ENCODE results near the gene MYLK.

DNA sequence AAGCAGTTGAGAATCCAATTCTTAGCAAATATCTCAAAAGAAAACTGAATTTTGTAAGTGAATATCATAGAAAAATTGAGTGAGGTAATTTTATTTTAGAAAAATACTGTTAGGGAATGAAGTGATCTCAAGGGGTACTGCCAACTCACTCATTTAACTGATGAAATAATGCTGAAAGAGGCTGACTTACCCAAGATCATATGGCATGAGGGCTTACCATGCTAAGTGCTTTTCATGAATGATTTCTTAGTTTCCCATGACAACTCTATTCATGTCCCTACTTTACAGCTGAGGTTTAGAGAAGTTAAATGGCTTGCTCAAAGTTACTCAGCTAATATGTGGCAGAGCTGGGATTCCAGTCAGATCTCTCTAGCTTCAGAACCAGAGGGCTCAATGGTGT lies 46.3 kb upstream of the MYLK start:
- TF ChIP-seq HNF4G (IDR thresholded peaks at IDR 0.05) (no peak), JUND (IDR thresholded peaks at IDR 0.05) (no peak), TAF1 (conservative IDR thresholded peaks at IDR 0.05) (no peak), CTCF (IDR thresholded peaks at IDR 0.05; ENCODE audit: low read depth, low read length, missing input control) (no peak), RAD21 (IDR thresholded peaks at IDR 0.05) (no peak), YY1 (IDR thresholded peaks at IDR 0.05) (no peak), SP1 (IDR thresholded peaks at IDR 0.05) (no peak), HNF4A (conservative IDR thresholded peaks at IDR 0.05) (no peak)
- TF ChIP-seq, protein P1, sequence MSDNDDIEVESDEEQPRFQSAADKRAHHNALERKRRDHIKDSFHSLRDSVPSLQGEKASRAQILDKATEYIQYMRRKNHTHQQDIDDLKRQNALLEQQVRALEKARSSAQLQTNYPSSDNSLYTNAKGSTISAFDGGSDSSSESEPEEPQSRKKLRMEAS (IDR thresholded peaks at IDR 0.05) = no peak

Data from liver (tissue), 3 donors.